Activated naive CD4-positive, alpha-beta T cell treated with anti-CD3 and anti-CD28 coated beads, Interleukin-2, amount 50 U/mL, for 16 hours (primary cell): ENCODE measurements around the gene PCBD2.
A peak's percentile ranks its signal among the peaks of the same experiment; 100 is the strongest.
"Not testable (repeated sequence)": the region's sequence is repeated elsewhere in the genome, so short reads cannot be mapped to it uniquely, and the experiment has no call there.

ENCODE experiments used
- DNase-seq: peaks from one replicate; pipeline ENCODE4 v3.0.0-alpha.2; 2020

Gene PCBD2

DNA sequence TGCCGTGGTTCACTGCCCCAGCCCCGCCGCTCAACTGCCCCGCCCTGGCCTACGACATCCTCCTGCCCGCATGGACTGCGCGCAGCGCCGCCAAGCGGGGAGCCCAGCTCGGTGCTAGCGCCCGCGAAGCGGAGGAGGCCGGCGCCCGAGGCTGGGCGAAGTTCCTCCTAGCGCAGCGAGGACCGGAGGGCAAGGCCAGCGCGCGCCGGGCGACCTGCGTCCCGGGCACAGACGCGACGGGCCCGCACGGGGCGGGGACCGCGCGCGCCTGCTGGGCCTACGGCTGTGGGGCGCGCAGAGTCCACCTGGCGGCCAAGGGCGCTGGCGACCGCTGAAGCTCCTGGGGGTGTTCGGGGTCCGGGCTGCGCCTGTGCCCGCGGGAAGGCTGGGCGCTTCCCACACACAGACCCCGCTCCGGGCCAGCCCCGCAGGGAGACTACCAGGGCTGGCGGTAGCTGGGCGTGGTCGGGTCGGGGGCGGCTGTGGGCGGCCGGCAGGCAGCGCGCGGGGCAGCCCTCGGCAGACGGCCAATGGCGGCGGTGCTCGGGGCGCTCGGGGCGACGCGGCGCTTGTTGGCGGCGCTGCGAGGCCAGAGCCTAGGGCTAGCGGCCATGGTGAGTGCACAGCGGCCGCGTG, at the start of gene PCBD2:
TSS of gene PCBD2 (plus strand) at position 522 of the 636 bp plus-strand sequence. CDS start at position 531, 9 bp downstream.
- peak; percentile 93 for DNase-seq

DNA sequence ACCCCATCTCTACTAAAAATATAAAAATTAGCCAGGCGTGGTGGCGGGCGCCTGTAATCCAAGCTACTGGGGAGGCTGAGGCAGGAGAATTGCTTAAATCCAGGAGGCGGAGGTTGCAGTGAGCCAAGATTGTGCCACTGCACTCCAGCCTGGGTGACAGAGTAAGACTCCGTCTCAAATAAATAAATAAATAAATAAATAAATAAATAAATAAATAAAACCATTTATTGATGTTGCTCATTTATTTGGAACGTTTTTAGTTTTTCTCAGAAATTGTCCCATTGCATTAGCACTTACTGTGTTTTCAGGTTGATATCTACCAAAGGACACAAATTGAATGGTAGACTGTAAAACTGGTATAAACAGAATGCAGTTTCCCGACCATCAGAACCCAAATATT, 48.5 kb upstream of the PCBD2 start:
- DNase-seq = not testable (repeated sequence)

DNA sequence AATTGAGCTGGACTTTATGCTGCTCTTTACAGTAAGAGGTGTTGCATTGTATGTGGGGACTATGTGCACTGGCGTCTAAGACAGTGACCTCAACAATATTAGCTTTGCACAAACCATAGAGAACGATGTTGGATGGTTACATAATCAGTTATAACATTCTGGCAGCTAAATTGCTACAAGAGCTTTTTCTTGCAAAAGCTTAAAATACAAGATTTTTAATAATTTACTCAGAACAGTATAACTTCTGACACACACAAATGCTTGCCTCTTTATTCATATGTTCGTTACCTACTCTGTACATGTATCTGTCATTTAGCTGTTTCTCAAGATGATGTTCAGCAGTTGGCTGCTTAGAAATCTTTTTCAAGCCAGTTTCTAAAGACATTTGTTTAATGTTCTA, 47.5 kb upstream of the PCBD2 start:
- DNase-seq = no peak

DNA sequence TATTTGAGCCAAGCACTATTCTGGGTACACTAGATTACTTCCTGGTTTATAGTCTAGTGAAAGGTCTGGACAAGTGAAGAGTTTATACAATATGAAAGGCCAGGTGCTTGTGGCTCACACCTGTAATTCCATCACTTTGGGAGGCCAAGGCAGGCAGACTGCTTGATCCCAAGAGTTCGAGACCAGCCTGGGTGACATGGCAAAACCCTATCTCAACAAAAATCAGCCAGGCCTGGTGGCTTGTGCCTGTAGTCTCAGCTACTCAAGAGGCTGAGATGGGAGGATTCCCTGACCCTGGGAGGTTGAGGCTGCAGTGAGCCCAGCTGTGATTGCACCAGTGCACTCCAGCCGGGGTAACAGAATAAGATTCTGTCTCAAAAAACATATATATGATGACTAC, 40.2 kb upstream of the PCBD2 start:
- DNase-seq = no peak

- DNase-seq = peak; percentile 35
Observed at GRCh38 chr5:134873494-134873893, 31.4 kb upstream of the PCBD2 start.

DNA sequence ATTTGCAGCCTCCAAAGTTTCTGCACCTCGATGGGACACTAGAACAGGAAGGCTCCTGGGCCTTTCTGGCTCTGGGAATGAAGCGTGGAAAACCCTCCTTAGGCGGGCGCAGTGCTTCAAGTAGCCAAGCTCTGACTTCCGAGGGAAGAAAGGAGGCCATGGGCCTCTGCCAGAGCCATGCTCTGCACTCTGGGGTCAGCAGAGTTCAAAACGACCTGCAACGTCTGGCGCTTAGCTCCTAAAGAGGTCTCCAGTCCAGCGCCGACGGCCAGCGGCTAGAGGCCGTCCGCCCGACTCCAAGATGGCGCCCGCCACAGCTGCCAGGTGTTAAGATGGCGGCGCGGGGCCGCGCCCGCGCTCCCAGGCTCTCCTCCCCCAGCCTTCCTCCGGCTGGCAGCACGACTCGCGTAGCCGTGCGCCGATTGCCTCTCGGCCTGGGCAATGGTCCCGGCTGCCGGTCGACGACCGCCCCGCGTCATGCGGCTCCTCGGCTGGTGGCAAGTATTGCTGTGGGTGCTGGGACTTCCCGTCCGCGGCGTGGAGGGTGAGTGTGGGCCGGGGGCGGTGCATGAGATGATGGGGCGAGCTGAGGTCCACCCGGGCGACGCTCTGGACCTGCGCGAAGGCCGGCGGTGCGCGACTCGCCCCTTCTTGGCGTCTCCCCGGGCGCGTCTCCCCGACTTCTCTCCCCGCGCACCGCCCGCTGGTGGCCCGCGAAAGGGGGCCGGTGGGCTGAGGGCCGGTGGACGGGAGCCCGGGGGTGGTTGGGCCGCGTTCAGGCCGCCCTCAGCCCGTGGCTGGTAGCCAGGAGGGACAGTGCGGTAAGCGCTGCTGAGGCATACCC, 30.7 kb upstream of the PCBD2 start, which contains the start of gene TXNDC15:
TSS of gene TXNDC15 (plus strand) at position 385 of the 844 bp plus-strand sequence. CDS start at position 442, 57 bp downstream.
- peak; percentile 81 for DNase-seq

GRCh38 chr5:134874831-134875655, 29.9 kb upstream of the PCBD2 start:
- peak; percentile 36 for DNase-seq

DNA sequence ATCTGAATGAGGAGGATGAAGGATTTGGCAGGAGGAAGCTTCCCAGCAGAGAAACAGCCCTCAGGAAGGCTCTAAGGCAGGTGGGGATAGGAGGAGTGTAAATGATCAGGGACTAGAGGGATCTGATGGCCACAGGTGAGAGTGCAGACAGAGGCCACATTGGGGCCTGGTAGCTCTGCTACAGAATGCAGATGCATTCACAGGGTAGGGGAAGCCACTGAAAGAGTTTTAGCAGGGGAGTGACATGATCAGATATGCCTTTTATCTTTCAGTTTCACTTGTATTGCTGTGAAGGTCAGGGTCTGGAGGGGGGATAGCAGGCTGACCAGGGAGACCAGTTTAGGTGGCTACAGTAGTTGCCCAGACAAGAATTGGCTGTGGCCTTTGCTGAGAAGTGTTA, 27.8 kb upstream of the PCBD2 start:
- DNase-seq = no peak

GRCh38 chr5:134878403-134878802, 26.5 kb upstream of the PCBD2 start:
- DNase-seq = no peak

DNA sequence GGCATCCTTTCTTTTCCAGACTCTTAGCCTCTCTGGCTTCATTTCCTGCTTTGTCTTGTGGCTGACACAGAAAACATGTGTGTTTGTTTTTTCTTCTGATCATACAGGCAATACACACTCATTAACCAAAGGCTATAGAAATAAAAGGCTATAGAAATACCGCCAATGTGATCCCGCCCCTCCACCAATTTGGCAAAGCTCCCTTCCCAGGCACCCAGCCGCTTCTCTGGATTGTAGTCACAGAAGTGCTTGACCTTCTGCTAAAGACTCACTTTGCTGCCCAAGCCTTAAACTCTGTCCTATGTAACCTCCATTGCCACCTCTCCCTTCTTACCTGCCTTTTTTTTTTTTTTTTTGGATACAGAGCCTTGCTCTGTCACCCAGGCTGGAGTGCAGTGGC, 25.5 kb upstream of the PCBD2 start:
- DNase-seq = no peak

DNA sequence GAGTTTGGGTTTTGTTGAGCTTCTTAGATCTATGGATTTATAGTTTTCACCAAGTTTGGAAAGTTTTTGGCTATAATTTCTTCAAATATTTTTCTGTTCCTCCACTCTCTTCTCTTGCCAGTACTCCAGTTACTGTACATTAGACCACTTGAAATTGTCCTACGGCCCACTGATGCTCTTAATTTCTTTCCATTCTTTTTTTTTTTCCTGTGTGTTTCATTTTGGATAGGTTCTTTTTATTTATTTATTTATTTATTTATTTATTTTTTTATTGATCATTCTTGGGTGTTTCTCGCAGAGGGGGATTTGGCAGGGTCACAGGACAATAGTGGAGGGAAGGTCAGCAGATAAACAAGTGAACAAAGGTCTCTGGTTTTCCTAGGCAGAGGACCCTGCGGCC, 24.0 kb upstream of the PCBD2 start:
- not testable (repeated sequence) for DNase-seq

DNA sequence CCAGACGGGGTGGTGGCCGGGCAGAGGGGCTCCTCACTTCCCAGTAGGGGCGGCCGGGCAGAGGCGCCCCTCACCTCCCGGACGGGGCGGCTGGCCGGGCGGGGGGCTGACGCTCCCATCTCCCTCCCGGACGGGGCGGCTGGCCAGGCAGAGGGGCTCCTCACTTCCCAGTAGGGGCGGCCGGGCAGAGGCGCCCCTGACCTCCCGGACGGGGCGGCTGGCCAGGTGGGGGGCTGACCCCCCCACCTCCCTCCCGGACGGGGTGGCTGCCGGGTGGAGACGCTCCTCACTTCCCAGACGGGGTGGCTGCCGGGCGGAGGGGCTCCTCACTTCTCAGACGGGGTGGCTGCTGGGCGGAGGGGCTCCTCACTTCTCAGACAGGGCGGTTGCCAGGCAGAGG, 23.2 kb upstream of the PCBD2 start:
- DNase-seq = not testable (repeated sequence)

- DNase-seq = no peak
Observed at GRCh38 chr5:134887593-134888159, 17.3 kb upstream of the PCBD2 start.

GRCh38 chr5:134889335-134889734, 15.6 kb upstream of the PCBD2 start:
- no peak for DNase-seq

DNA sequence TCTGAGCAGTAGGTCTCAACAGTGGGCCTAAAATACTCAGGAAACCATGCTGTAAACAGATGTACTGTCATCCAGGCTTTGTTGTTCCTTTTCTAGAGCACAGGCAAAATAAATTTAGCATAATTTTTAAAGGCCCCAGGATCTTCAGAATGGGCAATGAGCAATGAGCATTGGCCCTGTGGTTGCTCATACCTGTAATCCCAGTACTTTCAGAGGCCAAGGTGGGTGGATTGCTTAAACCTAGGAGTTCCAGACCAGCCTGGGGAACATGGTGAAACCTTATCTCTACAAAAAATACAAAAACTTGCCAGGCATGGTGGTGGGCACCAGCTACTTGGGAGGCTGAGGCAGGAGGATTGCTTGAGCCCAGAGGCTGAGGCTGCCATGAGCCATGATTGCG, 13.5 kb upstream of the PCBD2 start:
- no peak for DNase-seq

GRCh38 chr5:134892282-134892681, 12.6 kb upstream of the PCBD2 start:
- no peak for DNase-seq

GRCh38 chr5:134892926-134893325, 12.0 kb upstream of the PCBD2 start:
- no peak for DNase-seq

GRCh38 chr5:134893748-134894505, 11.0 kb upstream of the PCBD2 start:
- DNase-seq = no peak

GRCh38 chr5:134902071-134902801, 2.7 kb upstream of the PCBD2 start:
- no peak for DNase-seq

GRCh38 chr5:134905246-134905996, 490 bp downstream of the PCBD2 start:
- DNase-seq = peak; percentile 70

- DNase-seq = no peak
Observed at GRCh38 chr5:134906811-134907210, 1.9 kb downstream of the PCBD2 start.
